Loucy (cell line): Measurements from ENCODE around the gene CAPN10.

Source experiments
- CTCF ChIP-seq: fragments of 200-600 bp; sonication (generic); conservative IDR thresholded peaks from 2 replicates; pipeline ENCODE4 v1.5.1; 2014; ENCODE audit warnings: mild to moderate bottlenecking, antibody characterized with exemption, low read length
- EZH2phosphoT487 ChIP-seq: fragments of 200-600 bp; IDR thresholded peaks from 2 replicates; pipeline ENCODE4 v1.6.1; 2018; ENCODE audit warnings: antibody characterized with exemption, mild to moderate bottlenecking, moderate library complexity, borderline replicate concordance

GRCh38 chr2:240584486-240585031 is 2.0 kb upstream of the CAPN10 start:
- TF ChIP-seq CTCF, result no peak
- TF ChIP-seq EZH2phosphoT487, result no peak
